ENCODE results near the gene PTPRA. TPM values are rescaled to one million over a fixed set of nuclear protein-coding genes. Genes with fewer than 3 reads are reported as not detected.

Gene PTPRA
- total and polyA plus RNA-seq, 9 of the 15 experiments (the other 6 are each of a cell fraction or from before 2014, with no cell fraction given) = 3.4 to 80.5 (median 28.0) TPM

- FAIRE-seq (no peak), DNase-seq (ENCODE audit: extremely low read depth in 1 of 4, low spot score in 3 of 4) (no peak), ATAC-seq (no peak)
- H3K9me1 ChIP-seq (ENCODE audit: control insufficient read depth, insufficient read depth, low read length) = peaks cover 2% of the 10 kb centered on the region
- H3K9me3 ChIP-seq (replicated peaks; ENCODE audit: control insufficient read depth, insufficient read depth, low read depth, low read length) = no peaks in the 10 kb centered on the region
- ChIA-PET POLR2A (interaction anchor here (0.6 to 1.1 kb wide), 3 partner anchors 9 to 260 kb away, joined by 3 to 6 read pairs (median 4); no protein-coding TSS in a partner anchor), CTCF (ENCODE audit: low intra/inter-chr PET ratio) (no interaction called here)
- no peak overlapping the region for H3K4me3 ChIP-seq
- H3K27me3 ChIP-seq (ENCODE audit: control insufficient read depth in 2 of 2, insufficient read depth in 2 of 2, low read length in 2 of 2) = no peaks in the 10 kb centered on the region; a peak in 1 of 5 replicates
- intact Hi-C loops (cut with micrococcal nuclease) = no loop called here
- H3K36me3 ChIP-seq (ENCODE audit: control insufficient read depth, insufficient read depth, low read length) = 0 out of 3 replicates have a peak, but pooled peaks cover 2% of the 10 kb centered on the region
- 63% methylated on average over 8 of the region's 12 CpGs for WGBS (ENCODE audit: insufficient coverage, low coverage, missing lambda C conversion rate)
- H3K4me1 ChIP-seq (replicated peaks in 1 of 2; ENCODE audit: control insufficient read depth in 2 of 2, insufficient read depth in 2 of 2, low read length in 2 of 2) = peaks cover 16 to 20% of the 10 kb centered on the region in 2 experiments; a peak in 4 of 5 replicates
- H3K79me2 ChIP-seq (ENCODE audit: control insufficient read depth, insufficient read depth, low read length) = no peaks in the 10 kb centered on the region; the same call in 2 of the 3 replicates
- H3K27ac ChIP-seq (ENCODE audit: extremely low read depth, low read depth, low read length) = no peak overlapping the region
- H4K20me1 ChIP-seq (replicated peaks; ENCODE audit: control insufficient read depth, insufficient read depth, low read length) = no peaks in the 10 kb centered on the region
- H3K4me2 ChIP-seq (ENCODE audit: insufficient read depth, low read length) = no peak overlapping the region
- H2AFZ ChIP-seq (ENCODE audit: low read depth, low read length) = no peak overlapping the region
- BruUV-seq (replicated peaks) = no TSS peak
- in situ Hi-C loops (cut with MboI) = no loop called here
- no peak for TF ChIP-seq CTCF (IDR thresholded peaks at IDR 0.05 in 2 of 3, conservative IDR thresholded peaks at IDR 0.05 in 1 of 3; ENCODE audit: insufficient read depth in 2 of 3, low read depth in 1 of 3, low read length in 3 of 3)
- H3K9ac ChIP-seq (ENCODE audit: insufficient read depth in 1 of 2, low read depth in 2 of 2, low read length in 2 of 2) = no peak overlapping the region
Observed at GRCh38 chr20:2867081-2867864, 6.0 kb upstream of the PTPRA start.

- no peak for FAIRE-seq
- ATAC-seq = no peak
- H3K9ac ChIP-seq (ENCODE audit: insufficient read depth in 1 of 2, low read depth in 2 of 2, low read length in 2 of 2) = no peak overlapping the region
- ChIA-PET POLR2A (no interaction called here), CTCF (ENCODE audit: low intra/inter-chr PET ratio) (no interaction called here)
- peaks cover 13% of the 10 kb centered on the region for H3K79me2 ChIP-seq (ENCODE audit: control insufficient read depth, insufficient read depth, low read length)
- no peaks in the 10 kb centered on the region; a peak in 1 of 5 replicates for H3K27me3 ChIP-seq (ENCODE audit: control insufficient read depth in 2 of 2, insufficient read depth in 2 of 2, low read length in 2 of 2)
- intact Hi-C loops (cut with micrococcal nuclease) (no loop called here), in situ Hi-C loops (cut with MboI) (no loop called here)
- H2AFZ ChIP-seq (ENCODE audit: low read depth, low read length) = no peak overlapping the region
- BruUV-seq (replicated peaks) = no TSS peak
- no peak for DNase-seq (ENCODE audit: extremely low read depth in 1 of 4, low spot score in 3 of 4)
- no peak overlapping the region for H3K4me2 ChIP-seq (ENCODE audit: insufficient read depth, low read length)
- H3K9me1 ChIP-seq (ENCODE audit: control insufficient read depth, insufficient read depth, low read length) = peaks cover 2% of the 10 kb centered on the region
- peaks cover 17 to 30% of the 10 kb centered on the region in 2 experiments; a peak in 4 of 5 replicates for H3K4me1 ChIP-seq (replicated peaks in 1 of 2; ENCODE audit: control insufficient read depth in 2 of 2, insufficient read depth in 2 of 2, low read length in 2 of 2)
- H4K20me1 ChIP-seq (replicated peaks; ENCODE audit: control insufficient read depth, insufficient read depth, low read length) = 0 out of 2 replicates have a peak, but pooled peaks cover under 1% of the 10 kb centered on the region
- H3K27ac ChIP-seq (ENCODE audit: extremely low read depth, low read depth, low read length) = no peak overlapping the region
- 95% methylated on average over 3 of the region's 3 CpGs for WGBS (ENCODE audit: insufficient coverage, low coverage, missing lambda C conversion rate)
- H3K9me3 ChIP-seq (replicated peaks; ENCODE audit: control insufficient read depth, insufficient read depth, low read depth, low read length) = no peaks in the 10 kb centered on the region
- H3K36me3 ChIP-seq (ENCODE audit: control insufficient read depth, insufficient read depth, low read length) = 0 out of 3 replicates have a peak, but pooled peaks cover 2% of the 10 kb centered on the region
- no peak overlapping the region for H3K4me3 ChIP-seq
- no peak for TF ChIP-seq TRIM28 (IDR thresholded peaks at IDR 0.05)
- TF ChIP-seq ZNF24 (IDR thresholded peaks at IDR 0.05) = no peak
- no peak for TF ChIP-seq ZNF551 (CRISPR knock-in tag; IDR thresholded peaks at IDR 0.05)
- TF ChIP-seq E2F5 (CRISPR knock-in tag; IDR thresholded peaks at IDR 0.05) = no peak
- TF ChIP-seq HMBOX1 (IDR thresholded peaks at IDR 0.05) = no peak
- no peak for TF ChIP-seq RBM22 (IDR thresholded peaks at IDR 0.05; ENCODE audit: low read depth, low read length, poor library complexity, severe bottlenecking)
Observed at GRCh38 chr20:2869381-2869780, 3.9 kb upstream of the PTPRA start.

All from K562 (cell line).